Measurements from ENCODE around the gene RELN.

The RELN gene

DNA sequence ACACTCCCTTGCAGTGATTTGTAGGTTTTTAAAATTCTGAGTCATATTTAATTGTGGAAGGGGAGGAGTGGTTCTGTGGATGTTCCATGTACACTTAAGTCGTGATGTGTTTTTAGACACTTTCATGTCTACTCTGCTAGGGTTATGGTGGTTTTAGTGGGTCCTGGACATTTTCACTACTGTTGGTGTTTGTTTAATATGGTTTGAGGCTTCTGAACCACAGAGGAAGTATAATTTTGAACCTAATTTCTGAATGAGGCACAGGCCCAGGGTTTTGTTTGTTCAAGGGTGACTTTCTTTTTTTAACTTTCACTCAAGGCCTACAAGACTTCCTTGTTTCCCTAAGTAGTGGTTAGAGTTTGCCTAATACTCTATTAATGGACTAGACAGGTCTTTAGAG, 556.7 kb downstream of the RELN start:
- no peak overlapping the region for H3K4me3 ChIP-seq (ENCODE audit: low read length)
- DNase-seq (ENCODE audit: low read depth, low spot score) = no peak

DNA sequence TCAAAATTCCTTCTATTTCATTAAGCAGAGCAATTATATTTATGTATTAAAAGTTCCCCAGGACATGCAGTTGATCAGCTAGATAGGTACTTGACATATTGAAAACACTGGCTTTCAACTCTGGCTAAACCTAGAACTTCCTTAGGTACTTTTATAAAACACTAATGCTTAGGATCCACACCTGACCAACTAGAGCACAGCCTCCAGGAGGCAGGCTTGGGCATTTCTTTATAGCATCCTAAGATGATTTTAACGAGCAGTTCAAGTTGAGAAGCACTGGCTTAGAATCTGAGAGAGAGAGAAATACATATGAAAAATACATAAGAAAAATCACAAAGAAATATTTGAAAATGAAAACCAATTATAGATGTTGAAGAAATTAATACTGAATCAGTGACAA, 564.3 kb downstream of the RELN start:
- no peak overlapping the region for H3K4me3 ChIP-seq (ENCODE audit: low read length)
- DNase-seq (ENCODE audit: low read depth, low spot score) = no peak

- DNase-seq (ENCODE audit: low read depth, low spot score) = no peak
- H3K4me3 ChIP-seq (ENCODE audit: low read length) = no peak overlapping the region
These were observed 565.8 kb downstream of the RELN start for GRCh38 chr7:103423467-103424179.
